Esophagus mucosa (tissue), 1 donor: Measurements from ENCODE around the gene HOOK2. TPM values are rescaled to one million over a fixed set of nuclear protein-coding genes. Genes with fewer than 3 reads are reported as not detected.
"Not testable (repeated sequence)": the region's sequence is repeated elsewhere in the genome, so short reads cannot be mapped to it uniquely, and the experiment has no call there.

Source experiments
- ATAC-seq: fragments of 200-7000 bp; cut with Tn5 transposase; one replicate; pipeline ENCODE4 v1.9.1; 2020
- total RNA-seq: library from RNA; stranded (reverse); gene quantifications from one replicate; pipeline ENCODE4 v1.2.4, GENCODE V29; 2023
- donor health status: DM: yes; HTN: yes; CAD: no.

The HOOK2 gene
- total RNA-seq, 1 donor from 2014 or later, result 38.2 TPM

- no peak for ATAC-seq
Measured at GRCh38 chr19:12720296-12720695, 55.1 kb downstream of the HOOK2 start.

- no peak for ATAC-seq
Measured at GRCh38 chr19:12715929-12716328, 59.4 kb downstream of the HOOK2 start.

GRCh38 chr19:12715102-12715501 is 60.2 kb downstream of the HOOK2 start:
- no peak for ATAC-seq

- not testable (repeated sequence) for ATAC-seq
Measured at GRCh38 chr19:12713304-12713703, 62.0 kb downstream of the HOOK2 start.

Other genes starting within 250 kb of the HOOK2 start
- gene ZNF564, start 224.1 kb downstream of the HOOK2 start, total RNA-seq, result 4.1 TPM
- 5.2 TPM for gene ZNF490, start 164.7 kb downstream of the HOOK2 start, total RNA-seq
- 14.7 TPM for gene ZNF791, start 164.6 kb downstream of the HOOK2 start, total RNA-seq
- gene MAN2B1, start 108.8 kb downstream of the HOOK2 start, total RNA-seq, result 29.0 TPM
- gene WDR83, start 108.7 kb downstream of the HOOK2 start, total RNA-seq, result 4.0 TPM
- gene DHPS, start 93.7 kb downstream of the HOOK2 start, total RNA-seq, result 34.1 TPM
- gene GNG14, start 87.6 kb downstream of the HOOK2 start, total RNA-seq, result not detected
- 11.1 TPM for gene FBXW9, start 78.9 kb downstream of the HOOK2 start, total RNA-seq
- 36.0 TPM for gene TNPO2, start 51.6 kb downstream of the HOOK2 start, total RNA-seq
- gene TRIR, start 40.9 kb downstream of the HOOK2 start, total RNA-seq, result 122 TPM
- gene GET3, start 38.1 kb downstream of the HOOK2 start, total RNA-seq, result 60.9 TPM
- gene BEST2, start 23.8 kb downstream of the HOOK2 start, total RNA-seq, result not detected
- 267 TPM for gene JUNB, start 15.9 kb upstream of the HOOK2 start, total RNA-seq
- 304 TPM for gene PRDX2, start 26.2 kb upstream of the HOOK2 start, total RNA-seq
- 9.7 TPM for gene THSD8, start 26.5 kb upstream of the HOOK2 start, total RNA-seq
- 20.0 TPM for gene RNASEH2A, start 31.0 kb upstream of the HOOK2 start, total RNA-seq
- gene RTBDN, start 59.0 kb upstream of the HOOK2 start, total RNA-seq, result not detected
- not detected for gene MAST1, start 63.0 kb upstream of the HOOK2 start, total RNA-seq
- gene DNASE2, start 105.9 kb upstream of the HOOK2 start, total RNA-seq, result 22.5 TPM
- gene KLF1, start 111.6 kb upstream of the HOOK2 start, total RNA-seq, result not detected
- gene GCDH, start 115.6 kb upstream of the HOOK2 start, total RNA-seq, result 16.1 TPM
- gene SYCE2, start 143.7 kb upstream of the HOOK2 start, total RNA-seq, result 0.56 TPM
- 46.6 TPM for gene FARSA, start 158.2 kb upstream of the HOOK2 start, total RNA-seq
- gene CALR, start 163.1 kb upstream of the HOOK2 start, total RNA-seq, result 586 TPM
- gene RAD23A, start 170.3 kb upstream of the HOOK2 start, total RNA-seq, result 65.6 TPM
- 20.7 TPM for gene GADD45GIP1, start 181.7 kb upstream of the HOOK2 start, total RNA-seq
- gene DAND5, start 194.0 kb upstream of the HOOK2 start, total RNA-seq, result not detected
- gene NFIX, start 219.9 kb upstream of the HOOK2 start, total RNA-seq, result 101 TPM